Ascending aorta (tissue), 1 donor: Measurements from ENCODE around the gene IRF2BP2. TPM values are rescaled to one million over a fixed set of nuclear protein-coding genes. Genes with fewer than 3 reads are reported as not detected.

Source experiments
- total RNA-seq: library from RNA; depleted of rRNA; stranded (reverse); fragments of >200 nt; gene quantifications from one replicate; pipeline ENCODE4 v1.1.0, GENCODE V29; 2016

Gene IRF2BP2
- total RNA-seq, 1 donor from 2014 or later = 80.0 TPM

Other genes starting within 250 kb of the IRF2BP2 start
- gene COA6, start 236.7 kb downstream of the IRF2BP2 start, total RNA-seq = not detected
- 19.2 TPM for gene TARBP1, start 131.0 kb downstream of the IRF2BP2 start, total RNA-seq